HTR-8/SVneo (cell line): Measurements from ENCODE around the gene ADGRG1.
A peak's percentile ranks its signal among the peaks of the same experiment; 100 is the strongest.

Experiments
- DNase-seq: peaks from one replicate; pipeline ENCODE4 v3.0.0; 2011; ENCODE audit warnings: low spot score, mixed read lengths; ENCODE audit not compliant: insufficient read length
- FAIRE-seq: peaks from 2 replicates; lab custom pipeline; 2011; peaks lifted over from hg19 to GRCh38; lab: Jason Lieb, UNC

ADGRG1 gene

DNA sequence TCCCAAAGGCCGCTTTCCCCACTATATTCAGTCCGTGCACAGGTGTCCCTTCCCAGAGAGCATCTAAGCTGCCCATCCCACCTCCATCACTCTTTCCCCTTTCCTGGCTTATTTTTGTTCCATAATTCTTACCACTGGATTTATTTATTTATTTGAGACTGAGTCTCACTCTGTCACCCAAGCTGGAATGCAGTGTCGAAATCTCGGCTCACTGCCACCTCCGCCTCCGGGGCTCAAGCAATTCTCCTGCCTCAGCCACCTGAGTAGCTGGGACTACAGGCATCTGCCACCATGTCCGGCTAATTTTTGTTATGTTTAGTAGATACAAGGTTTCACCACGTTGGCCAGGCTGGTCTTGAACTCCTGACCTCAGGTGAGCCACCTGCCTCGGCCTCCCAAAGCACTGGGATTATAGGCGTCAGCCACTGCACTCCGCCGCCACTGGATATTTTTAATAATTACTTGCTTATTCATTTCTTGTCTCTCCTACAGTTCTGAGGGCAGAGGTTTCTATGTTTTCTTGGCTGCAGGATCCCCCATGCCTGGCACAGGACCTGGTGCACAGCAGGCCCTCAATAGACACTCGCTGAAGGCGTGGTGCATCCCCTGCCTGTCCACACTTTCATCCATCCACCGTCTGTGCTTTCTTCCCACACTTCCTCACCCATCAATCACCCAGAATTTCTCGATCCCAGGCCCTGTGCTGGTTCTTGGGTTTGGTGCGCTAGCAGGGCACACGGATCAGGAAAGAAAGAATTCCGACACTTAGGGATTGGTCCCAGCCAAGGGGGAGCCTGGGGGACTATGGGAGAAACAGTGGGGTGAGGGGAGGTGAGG is 9.9 kb upstream of the ADGRG1 start:
- FAIRE-seq (no peak), DNase-seq (no peak)

DNA sequence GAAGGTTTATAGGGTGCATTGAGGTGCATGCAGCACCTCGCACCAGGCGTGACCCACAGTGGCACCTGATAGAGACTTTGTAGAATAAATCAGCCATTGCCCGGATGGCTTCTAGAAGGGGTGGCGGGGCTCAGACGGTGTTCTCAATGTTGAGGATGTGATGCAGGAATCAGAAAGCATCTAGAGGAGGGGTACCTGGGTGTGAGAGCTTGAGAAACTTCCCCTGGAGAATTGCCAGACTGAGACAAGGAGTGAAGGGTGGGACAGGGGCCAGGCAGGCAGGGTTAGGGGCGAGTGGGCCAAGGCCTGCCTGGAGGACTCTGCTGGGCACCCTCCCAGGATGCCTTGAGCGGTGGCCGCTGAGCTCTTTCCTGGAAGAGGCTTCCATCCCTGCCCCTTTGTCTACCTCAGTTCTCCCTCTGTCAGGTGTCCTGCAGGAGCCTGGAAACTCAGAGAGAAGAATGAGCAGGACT is 9.3 kb upstream of the ADGRG1 start:
- DNase-seq, result no peak
- FAIRE-seq, result no peak

GRCh38 chr16:57619606-57620334 is 8.7 kb upstream of the ADGRG1 start:
- no peak for DNase-seq
- no peak for FAIRE-seq

GRCh38 chr16:57620335-57621231 is 7.8 kb upstream of the ADGRG1 start:
- DNase-seq (no peak), FAIRE-seq (no peak)

DNA sequence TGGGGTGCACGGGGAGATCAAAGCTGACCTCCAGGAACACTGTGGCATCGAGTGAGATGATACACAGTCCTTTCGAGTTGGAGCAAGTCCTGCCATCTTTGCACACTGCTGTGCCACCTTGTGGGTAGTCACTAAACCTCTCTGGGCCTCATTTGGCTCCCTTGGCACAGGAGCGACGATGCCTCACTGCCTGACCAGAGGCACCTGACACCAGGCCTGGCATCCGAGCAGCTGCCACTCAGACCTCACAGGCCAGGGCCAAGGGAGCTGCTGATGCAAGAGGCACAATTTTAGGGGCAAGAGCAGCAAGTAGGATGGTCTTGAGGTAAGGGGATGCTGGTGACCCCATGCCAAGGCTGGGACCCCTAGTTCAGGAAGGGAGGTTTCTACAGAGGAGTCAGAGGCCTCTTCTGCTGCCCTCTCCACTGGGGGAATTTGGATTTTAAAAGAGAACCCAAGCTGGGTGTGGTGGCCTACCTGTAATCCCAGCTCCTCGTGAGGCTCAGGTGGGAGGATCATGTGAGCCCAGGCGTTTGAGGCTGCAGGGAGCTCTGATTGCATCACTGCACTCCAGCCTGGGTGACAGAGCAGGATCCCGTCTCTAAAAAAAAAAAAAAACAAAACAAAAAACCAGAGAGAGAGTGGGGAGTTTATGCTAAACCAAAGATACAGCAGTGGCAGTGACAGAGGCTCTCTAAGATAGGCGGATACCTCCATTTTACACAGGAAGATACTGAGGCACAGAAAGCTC is 6.7 kb upstream of the ADGRG1 start:
- FAIRE-seq (no peak), DNase-seq (no peak)

- DNase-seq (no peak), FAIRE-seq (no peak)
These were observed 5.8 kb upstream of the ADGRG1 start for GRCh38 chr16:57622361-57623250.

DNA sequence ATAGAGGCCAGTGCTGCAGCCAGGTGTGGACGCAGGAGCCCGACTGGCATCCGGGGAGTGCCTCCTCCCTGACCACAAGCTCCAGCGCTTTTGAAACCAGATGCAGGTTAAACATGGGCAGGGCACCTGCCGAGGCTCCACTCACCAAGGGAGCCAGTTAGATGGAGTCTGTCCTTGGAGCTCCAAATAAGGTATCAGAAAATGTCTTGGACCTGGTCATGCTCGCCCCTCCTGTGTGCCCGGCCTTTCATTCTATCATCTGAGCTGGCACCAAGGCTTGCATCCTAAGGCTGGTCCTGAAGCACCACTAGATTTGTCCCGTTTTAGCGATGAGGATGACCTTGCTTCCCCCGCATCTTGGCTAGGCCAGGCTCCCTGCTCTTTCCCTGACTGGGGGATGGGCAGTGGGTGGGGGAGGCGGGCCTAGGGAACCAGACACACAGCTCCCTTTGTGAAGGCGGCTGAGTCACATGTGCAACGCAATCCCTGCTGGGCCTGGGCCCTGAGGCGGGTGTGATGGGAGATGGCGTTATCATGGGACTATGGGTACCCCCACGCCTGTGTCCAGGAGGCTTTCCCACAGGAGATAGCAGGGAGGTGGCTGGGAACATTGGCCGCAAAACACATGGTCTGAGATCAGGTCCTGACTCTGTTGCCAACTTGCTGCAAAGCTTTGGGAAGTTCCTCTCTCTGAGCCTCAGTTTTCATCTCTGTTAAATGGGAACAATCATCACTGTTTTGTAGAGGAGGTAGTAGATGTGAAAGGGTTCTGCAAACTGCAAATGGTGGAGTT is 5.0 kb upstream of the ADGRG1 start:
- FAIRE-seq, result no peak
- no peak for DNase-seq

DNA sequence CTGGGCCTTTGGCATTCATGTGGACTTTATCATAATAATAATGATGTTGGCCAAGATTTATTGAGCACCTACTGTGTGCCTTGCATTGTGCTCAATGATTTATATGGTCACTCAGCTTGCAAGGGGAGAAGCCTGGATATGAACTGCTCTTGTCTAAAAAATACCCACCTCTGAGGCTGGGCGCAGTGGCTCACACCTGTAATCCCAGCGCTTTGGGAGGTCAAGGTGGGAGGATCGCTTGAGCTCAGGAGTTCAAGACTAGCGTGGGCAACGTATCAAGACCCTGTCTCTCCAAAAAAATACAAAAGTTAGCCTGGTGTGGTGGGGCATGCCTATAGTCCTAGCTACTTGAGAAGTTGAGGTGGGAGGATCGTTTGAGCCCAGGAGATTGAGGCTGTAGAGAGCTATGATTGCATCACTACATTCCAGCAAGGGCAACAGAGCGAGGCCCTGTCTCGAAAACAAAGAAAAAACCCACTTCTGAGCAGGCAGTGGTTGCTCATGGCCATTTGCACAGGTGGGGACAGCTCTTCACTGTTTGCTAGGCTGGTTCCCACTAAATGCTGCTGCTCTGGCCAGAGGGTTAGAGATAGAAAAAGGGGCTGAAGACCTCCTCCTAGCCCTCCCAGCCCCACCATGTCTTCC is 4.3 kb upstream of the ADGRG1 start:
- no peak for FAIRE-seq

GRCh38 chr16:57624806-57625500 is 3.5 kb upstream of the ADGRG1 start:
- FAIRE-seq (no peak), DNase-seq (no peak)

More for the DNA sequence above, 4.3 kb upstream of the ADGRG1 start:
- DNase-seq, result no peak

DNA sequence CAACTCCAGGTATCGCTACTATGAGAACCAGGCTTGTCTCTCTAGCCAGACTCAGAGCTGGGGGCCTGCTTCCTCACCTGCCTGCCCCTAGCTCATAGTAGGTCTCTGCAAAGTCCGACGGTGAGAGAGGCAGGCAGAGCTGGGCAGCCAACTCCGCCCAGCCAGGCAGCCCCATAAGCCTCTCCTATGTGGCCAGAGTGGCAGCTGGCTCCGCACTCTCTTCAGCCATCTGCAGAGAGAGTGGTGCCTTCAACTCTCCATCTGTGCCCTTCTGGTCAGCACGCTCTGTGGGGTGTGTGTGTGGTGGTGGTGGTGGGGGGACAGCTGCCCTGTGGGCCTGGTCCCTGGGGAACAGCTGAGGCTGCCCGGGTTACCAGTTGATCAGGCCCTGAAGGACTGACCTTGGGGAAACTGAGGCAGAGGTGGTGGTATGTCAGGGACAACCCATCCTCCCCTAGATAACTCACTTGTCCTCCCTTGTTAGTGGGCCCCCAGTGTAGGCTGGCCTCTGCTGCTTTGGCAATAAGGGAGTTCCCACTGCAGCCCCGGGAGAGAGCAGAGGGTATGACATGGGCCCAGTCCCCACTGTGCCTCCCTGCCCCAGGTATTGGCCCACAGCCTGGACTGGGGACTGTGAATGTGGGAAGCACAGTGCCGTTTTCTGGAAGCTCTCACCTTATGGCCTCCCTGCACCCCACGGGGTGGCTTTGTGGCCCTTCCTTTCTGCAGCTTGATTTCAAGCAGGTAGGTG is 1.8 kb upstream of the ADGRG1 start:
- FAIRE-seq (no peak), DNase-seq (no peak)

DNA sequence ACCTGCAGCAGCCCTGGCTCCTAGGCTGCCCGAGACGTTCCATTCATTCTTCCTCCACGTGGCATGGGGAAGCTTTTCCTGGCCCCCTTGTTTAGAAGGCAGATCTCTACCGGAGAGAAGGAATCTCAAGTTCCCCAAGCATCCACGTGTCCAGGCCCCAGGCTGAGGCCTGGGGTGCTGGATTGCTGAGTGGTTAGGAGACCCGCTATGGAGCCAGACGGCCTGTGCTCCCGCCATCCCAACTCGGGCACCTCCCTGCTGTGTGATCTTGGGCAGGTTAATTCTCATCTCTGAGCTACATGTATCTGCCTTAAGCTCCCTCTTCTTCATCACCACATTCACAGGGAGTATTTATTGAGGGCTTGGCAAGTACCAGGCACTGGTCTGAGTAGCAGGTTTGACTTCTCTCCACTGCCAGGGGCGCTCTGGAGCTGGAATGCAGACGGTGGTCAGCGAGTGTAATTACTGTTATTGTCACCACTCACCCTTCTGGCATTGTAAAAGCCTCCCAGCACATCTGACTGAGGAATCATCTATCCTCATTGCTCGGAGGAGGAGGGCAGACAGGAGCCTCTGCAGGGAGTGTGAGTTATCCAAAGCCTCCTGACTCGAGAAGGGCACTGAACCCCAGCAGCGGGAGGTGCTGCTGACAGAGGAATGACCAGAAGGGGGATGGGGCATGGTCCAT is 1.1 kb upstream of the ADGRG1 start:
- peak; percentile 74 for DNase-seq
- peak; percentile 89 for FAIRE-seq

GRCh38 chr16:57628783-57629293 is 408 bp downstream of the ADGRG1 start:
- FAIRE-seq (no peak), DNase-seq (no peak)

DNA sequence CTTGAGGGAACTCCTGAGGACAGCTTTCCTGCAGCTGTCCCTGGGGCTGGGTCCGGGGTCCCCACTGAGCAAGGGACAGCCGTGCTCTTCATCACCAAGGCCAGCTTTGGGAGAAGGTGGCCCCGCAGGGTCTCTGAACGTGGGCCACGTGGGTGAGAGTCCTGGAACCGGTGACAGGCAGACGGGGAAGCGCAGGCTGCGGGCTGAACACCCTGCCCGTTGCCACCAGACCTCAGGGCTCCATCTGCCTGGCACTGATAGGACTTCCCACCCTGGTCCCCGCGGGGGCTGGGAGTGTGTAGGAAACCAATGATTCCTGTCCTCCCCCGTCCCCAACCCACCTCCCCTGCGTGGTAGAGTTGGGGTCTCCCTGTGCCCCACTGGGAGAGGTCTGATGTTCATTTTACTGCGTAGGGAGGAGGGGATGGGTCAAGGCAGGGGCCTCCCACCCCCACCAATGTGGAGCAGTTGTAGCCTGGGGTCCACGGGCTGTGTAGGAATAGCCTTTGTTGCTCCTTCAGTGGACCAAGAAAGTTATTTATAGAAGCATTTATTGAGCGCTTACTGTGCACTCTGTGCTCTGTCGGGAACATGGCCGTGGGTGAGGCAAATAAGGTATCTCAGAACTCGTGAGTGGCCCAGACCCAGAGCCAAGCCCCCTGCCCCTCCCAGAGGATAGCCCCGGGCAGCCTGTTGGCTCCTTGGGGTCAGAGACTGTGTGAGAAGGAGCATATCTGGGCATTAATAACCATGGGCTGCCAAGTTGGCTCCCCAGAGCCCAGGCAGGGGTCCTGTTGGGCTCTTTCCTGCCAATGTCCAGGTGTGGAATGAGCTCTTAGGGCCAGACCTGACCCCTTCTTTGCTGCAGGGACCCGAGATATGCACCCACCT is 1.3 kb downstream of the ADGRG1 start:
- FAIRE-seq (no peak), DNase-seq (no peak)

DNA sequence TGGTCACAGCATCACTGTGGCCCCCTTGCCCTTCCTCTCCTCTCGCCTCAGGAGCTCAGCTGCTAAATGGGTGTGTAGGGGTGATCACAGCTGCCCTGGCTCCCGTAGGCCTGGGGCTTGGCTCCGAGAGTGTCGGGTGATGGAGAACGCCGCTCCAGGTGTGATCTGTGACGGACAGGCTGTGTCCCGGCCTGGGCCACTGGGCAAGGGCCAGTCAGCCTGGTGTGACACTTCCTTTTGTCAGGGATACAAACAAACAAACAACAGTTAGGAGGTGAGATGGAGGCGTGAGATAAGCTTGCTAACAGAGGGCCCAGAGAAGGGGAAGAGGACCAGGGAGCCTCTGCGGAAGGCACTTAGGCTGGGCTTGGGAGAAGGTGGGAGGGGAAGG is 2.0 kb downstream of the ADGRG1 start:
- FAIRE-seq, result no peak
- DNase-seq, result no peak
